Pulmonary artery endothelial cell (primary cell): ENCODE measurements around the gene ANKFN1. TPM values are rescaled to one million over a fixed set of nuclear protein-coding genes. Genes with fewer than 3 reads are reported as not detected.

ENCODE experiments used
- DNase-seq: peaks from one replicate; pipeline ENCODE4 v3.0.0-alpha.2; 2011; ENCODE audit warnings: low read depth, low spot score
- total RNA-seq: library from RNA; depleted of rRNA; stranded (reverse); fragments of >200 nt; gene quantifications from 2 replicates; pipeline ENCODE4 v1.2.3, GENCODE V29; 2014

Gene ANKFN1
- total RNA-seq, 1 donor from 2014 or later = 1.5 TPM

DNA sequence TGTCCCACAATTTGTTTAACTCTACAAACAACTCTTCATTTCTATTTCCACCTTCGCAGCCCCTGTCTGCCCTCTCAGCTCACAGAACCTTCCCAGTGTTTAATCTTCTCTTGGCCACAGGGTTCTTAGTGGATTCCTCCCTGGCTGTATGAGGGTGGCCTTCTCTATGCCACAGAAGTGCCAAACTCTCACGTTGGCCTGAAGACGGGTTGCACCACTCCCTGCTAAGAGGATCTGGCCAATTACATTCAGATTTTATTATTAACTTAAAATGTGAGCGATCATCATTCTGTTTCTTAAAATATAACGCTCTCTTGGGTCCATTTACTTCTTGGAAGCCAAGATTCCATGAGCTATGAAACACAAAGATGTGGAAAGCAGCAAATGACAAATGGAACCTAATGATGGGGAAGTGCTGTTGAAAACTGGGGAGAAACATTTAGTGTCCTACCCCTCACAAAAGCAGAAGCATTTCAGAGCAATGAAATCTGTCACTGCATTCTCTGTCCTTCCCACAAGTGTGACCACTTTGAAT lies 348.9 kb downstream of the ANKFN1 start:
- DNase-seq = no peak

GRCh38 chr17:56505154-56505756 lies 352.0 kb downstream of the ANKFN1 start:
- DNase-seq = no peak

GRCh38 chr17:56506349-56506748 lies 353.1 kb downstream of the ANKFN1 start:
- DNase-seq = no peak

DNA sequence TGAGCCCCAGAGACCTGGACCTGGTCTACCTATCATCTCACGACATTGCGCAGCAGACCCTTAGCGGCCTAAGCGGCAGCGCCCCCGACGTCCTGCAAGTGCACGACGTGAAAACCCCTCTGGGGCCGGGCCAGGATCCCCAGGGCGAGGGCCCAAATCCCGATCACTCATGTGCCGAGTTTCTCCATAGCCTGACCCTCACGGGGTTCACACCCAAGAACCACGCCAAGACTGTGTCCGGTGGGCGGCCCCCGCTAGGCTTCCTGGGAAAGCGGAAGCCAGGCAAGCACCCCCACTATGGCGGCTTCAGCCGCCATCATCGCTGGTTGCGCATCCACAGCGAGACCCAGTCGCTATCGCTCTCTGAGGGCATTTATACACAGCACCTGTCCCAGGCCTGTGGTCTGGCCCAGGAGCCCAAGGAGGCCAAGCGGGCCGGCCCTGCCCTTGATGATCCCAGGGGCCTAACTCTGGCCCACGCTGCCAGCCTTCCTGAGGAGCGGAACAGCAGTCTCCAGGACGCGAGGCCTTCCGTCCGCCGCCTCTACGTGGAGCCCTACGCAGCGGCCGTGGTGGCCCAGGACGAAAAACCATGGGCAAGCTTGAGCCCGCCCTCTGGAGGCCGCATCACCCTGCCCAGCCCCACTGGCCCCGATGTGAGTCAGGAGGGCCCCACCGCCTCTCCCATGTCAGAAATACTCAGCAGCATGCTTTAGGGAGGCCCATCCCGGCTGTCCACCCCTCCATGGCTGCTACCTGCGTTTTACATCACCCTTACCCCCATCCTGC lies 357.5 kb downstream of the ANKFN1 start:
- DNase-seq = no peak

GRCh38 chr17:56514264-56514663 lies 361.0 kb downstream of the ANKFN1 start:
- no peak for DNase-seq

- DNase-seq = no peak
These were observed 361.6 kb downstream of the ANKFN1 start for GRCh38 chr17:56514899-56515298.

- no peak for DNase-seq
These were observed 368.3 kb downstream of the ANKFN1 start for GRCh38 chr17:56521414-56522141.

- DNase-seq = no peak
These were observed 369.8 kb downstream of the ANKFN1 start for GRCh38 chr17:56523042-56523441.

- no peak for DNase-seq
These were observed 375.4 kb downstream of the ANKFN1 start for GRCh38 chr17:56528696-56529095.

DNA sequence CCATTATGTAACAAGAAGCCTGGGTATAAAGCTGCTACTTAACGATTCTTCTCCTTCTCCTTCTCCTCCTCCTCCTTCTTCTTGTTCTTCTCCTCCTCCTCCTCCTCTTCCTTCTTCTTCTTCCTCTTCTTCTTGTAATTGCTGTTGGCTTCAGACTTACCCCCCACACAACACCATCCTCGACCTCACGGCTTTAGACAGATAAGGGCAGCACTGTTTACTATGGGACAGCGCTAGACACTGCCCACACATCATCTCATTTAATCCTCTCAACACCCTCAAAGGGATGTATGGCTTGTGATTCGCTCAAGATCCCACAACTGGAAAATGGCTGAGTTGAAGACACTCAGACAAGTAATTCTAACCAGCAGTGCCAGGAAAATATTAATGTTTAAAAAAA lies 379.7 kb downstream of the ANKFN1 start:
- no peak for DNase-seq

DNA sequence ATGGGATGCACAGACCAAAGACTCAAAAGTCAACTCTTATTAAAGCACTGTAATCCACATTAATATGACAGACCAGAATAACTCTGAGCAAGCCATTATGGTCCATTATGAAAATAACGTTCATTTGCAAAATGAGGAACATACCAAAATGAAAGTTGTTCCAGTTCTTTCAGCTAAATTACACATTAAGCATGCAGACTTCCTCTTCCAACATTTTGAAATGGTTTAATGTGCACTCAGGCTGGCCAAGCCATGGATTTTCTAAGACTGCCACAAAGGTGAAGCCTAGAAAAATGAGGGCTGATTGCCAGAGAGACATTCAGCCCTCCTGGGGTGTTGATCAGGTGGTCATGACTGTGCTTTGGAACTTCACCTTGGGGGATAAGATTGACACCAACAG lies 383.5 kb downstream of the ANKFN1 start:
- DNase-seq = no peak

DNA sequence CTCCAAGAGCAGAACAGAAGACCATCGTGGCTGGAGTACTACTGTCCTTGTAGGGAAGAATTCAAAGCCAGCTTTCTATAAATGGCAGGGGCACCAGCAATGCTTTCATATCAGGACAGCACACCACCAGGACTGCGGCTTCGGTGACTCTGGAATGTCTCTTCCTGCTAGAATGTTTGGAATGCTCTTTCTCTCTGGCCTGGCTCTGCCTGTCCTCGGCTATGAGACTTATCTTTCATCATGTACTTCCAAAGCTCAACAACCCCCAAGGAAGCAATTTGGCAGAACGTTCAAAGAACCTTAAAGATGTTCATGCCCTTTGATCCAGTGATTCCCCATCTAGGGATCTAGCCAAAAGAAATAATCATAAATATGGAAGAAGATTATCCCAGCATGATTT lies 387.6 kb downstream of the ANKFN1 start:
- no peak for DNase-seq

DNA sequence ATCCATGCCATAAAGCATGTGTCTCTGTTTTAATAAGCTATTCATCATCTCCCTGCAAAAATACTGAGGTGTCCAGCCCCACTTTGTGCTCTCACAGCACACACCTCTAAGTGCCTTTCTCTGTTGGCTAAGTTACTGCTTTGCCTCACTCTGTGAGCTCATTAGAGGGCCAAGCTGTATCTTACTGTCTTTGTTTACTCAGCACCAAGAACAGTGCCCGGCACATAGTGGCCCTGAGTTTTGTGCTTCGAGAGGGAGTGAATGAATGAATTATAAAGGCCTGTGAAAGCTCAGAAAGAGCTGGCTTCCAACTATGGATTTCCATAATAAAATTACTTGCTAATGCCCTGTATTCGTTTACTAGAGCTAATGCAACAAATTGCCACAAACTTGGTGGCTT lies 390.0 kb downstream of the ANKFN1 start:
- DNase-seq = no peak

DNA sequence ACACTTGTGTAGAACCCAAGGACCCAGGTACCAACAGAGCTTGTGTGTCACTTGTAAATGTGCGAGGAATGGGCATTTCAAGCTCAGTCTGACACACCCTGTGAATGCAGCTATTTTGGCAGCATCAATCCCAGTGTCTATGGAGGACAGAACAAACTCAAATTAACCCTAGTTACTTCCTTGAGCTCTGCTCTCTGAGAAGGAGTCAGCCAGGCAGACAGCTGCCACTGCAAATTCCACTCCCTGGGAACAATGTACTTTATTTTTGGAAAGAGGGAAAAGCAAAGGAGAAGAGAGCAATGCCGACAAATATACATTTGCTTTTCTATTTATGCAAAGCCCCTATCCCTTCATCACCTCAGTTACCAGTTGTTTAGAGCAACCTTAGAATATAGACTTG lies 391.8 kb downstream of the ANKFN1 start:
- no peak for DNase-seq

DNA sequence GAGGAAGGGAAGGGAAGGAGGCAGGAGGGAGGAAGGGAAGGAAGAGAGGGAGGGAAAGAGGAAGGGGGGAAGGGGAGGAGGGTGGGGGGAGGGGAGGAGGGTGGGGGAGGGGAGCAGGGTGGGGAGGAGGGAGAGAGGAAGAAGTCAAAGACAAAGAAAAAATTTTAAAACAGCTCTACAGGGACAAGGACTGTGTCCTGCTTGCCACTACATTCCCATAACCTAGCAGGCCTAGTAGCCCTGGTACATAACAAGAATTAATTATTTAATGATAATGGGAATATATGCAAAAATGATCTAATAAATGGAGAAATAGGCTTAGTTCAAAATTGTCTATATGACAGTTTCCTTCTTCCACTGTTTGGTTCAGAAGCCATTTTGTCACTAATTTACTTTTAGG lies 392.7 kb downstream of the ANKFN1 start:
- DNase-seq = no peak

- no peak for DNase-seq
These were observed 395.4 kb downstream of the ANKFN1 start for GRCh38 chr17:56548661-56549060.

GRCh38 chr17:56549501-56549900 lies 396.2 kb downstream of the ANKFN1 start:
- DNase-seq = no peak

DNA sequence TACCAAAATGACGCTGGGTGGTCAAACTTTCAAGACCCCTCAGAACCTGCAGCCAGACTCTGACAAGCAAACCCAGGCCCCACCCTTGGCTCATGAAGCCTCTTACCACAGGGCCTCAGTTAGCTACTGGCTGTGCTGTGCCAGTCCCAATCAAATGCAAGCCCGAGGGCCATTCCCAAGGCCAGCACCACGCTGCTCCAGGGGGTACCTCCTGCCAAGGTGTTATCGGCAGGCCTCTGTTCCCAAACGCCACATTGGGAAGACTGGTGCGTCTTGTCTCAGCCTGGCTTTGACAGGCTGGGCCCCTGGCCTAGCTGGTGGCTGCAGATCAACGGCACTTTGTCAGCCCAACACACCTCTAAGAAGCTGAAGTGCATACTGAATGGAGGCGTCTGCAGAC lies 404.4 kb downstream of the ANKFN1 start:
- no peak for DNase-seq

- DNase-seq = no peak
These were observed 404.8 kb downstream of the ANKFN1 start for GRCh38 chr17:56558088-56558487.
